GM19025 (cell line): ENCODE data around the gene SALL2.

ENCODE experiments used
- ATAC-seq: cut with Tn5 transposase; IDR thresholded peaks from one replicate; pipeline ENCODE4 v1.9.1; 2021; ENCODE audit warnings: mild to moderate bottlenecking, low read depth, moderate library complexity; ENCODE audit not compliant: unreplicated experiment

The SALL2 gene

GRCh38 chr14:21494902-21495762 is 31.0 kb downstream of the SALL2 start:
- no peak for ATAC-seq

GRCh38 chr14:21486640-21487087 is 39.5 kb downstream of the SALL2 start:
- no peak for ATAC-seq

GRCh38 chr14:21476925-21477681 is 49.0 kb downstream of the SALL2 start, which contains the start of the genes RAB2B and TOX4:
RAB2B (minus strand) TSS chr14:21476959; CDS start chr14:21476872, 87 bp downstream.
TOX4 (plus strand) TSS chr14:21477195; CDS start chr14:21477279, 84 bp downstream.
- ATAC-seq: peak; percentile 99

GRCh38 chr14:21476523-21476924 is 49.6 kb downstream of the SALL2 start:
- ATAC-seq: peak; percentile 22

- ATAC-seq: no peak
Observed at GRCh38 chr14:21475767-21476522, 50.2 kb downstream of the SALL2 start.
